Activated T-helper 1 cell treated with anti-CD3 and anti-CD28 coated beads, Interleukin-2, amount 50 U/mL, for 16 hours (primary cell): ENCODE measurements around the gene CADM1.

ENCODE experiments used
- DNase-seq, 2 donors: peaks; one replicate each; pipeline ENCODE4 v3.0.0-alpha.2; 2020; ENCODE audit warnings: low read depth in 1 of 2, low spot score in 1 of 2

CADM1 gene

GRCh38 chr11:115255006-115255762 lies 249.0 kb downstream of the CADM1 start:
- no peak for DNase-seq

GRCh38 chr11:115251126-115251525 lies 253.1 kb downstream of the CADM1 start:
- DNase-seq, result no peak

GRCh38 chr11:115249061-115249578 lies 255.1 kb downstream of the CADM1 start:
- DNase-seq, result no peak

GRCh38 chr11:115247953-115248352 lies 256.3 kb downstream of the CADM1 start:
- no peak for DNase-seq

- no peak for DNase-seq
These were observed 256.9 kb downstream of the CADM1 start for GRCh38 chr11:115247361-115247760.

- no peak for DNase-seq
These were observed 259.5 kb downstream of the CADM1 start for GRCh38 chr11:115244758-115245157.

GRCh38 chr11:115244296-115244695 lies 259.9 kb downstream of the CADM1 start:
- no peak for DNase-seq

GRCh38 chr11:115242982-115243381 lies 261.2 kb downstream of the CADM1 start:
- DNase-seq, result no peak

GRCh38 chr11:115241899-115242298 lies 262.3 kb downstream of the CADM1 start:
- DNase-seq, result no peak

GRCh38 chr11:115238791-115239190 lies 265.4 kb downstream of the CADM1 start:
- DNase-seq, result no peak

- no peak for DNase-seq
These were observed 266.1 kb downstream of the CADM1 start for GRCh38 chr11:115238086-115238485.

- no peak for DNase-seq
These were observed 266.6 kb downstream of the CADM1 start for GRCh38 chr11:115237578-115237977.

- no peak for DNase-seq
These were observed 269.4 kb downstream of the CADM1 start for GRCh38 chr11:115234794-115235193.

GRCh38 chr11:115226556-115226955 lies 277.7 kb downstream of the CADM1 start:
- DNase-seq, result no peak

GRCh38 chr11:115224551-115224950 lies 279.7 kb downstream of the CADM1 start:
- DNase-seq, result no peak

- no peak for DNase-seq
These were observed 281.2 kb downstream of the CADM1 start for GRCh38 chr11:115222863-115223530.

- no peak for DNase-seq
These were observed 281.9 kb downstream of the CADM1 start for GRCh38 chr11:115222218-115222862.

GRCh38 chr11:115221461-115222069 lies 282.6 kb downstream of the CADM1 start:
- no peak for DNase-seq

GRCh38 chr11:115220911-115221310 lies 283.3 kb downstream of the CADM1 start:
- no peak for DNase-seq

- DNase-seq, result no peak
These were observed 283.8 kb downstream of the CADM1 start for GRCh38 chr11:115220423-115220822.

GRCh38 chr11:115219376-115219775 lies 284.8 kb downstream of the CADM1 start:
- DNase-seq, result no peak
